HuH-7.5 (cell line): Measurements from ENCODE around the gene CRADD.
"Not testable (repeated sequence)": the region's sequence is repeated elsewhere in the genome, so short reads cannot be mapped to it uniquely, and the experiment has no call there.

Experiments used
- DNase-seq: peaks from one replicate; pipeline ENCODE4 v3.0.0; 2011; ENCODE audit warnings: low spot score

Gene CRADD

GRCh38 chr12:93784339-93785086, 107.3 kb downstream of the CRADD start:
- no peak for DNase-seq

- DNase-seq = no peak
These were observed 108.3 kb downstream of the CRADD start for GRCh38 chr12:93785249-93786010.

GRCh38 chr12:93786656-93787397, 109.7 kb downstream of the CRADD start:
- DNase-seq = no peak

- DNase-seq = no peak
These were observed 111.7 kb downstream of the CRADD start for GRCh38 chr12:93788853-93789252.

- DNase-seq = no peak
These were observed 112.6 kb downstream of the CRADD start for GRCh38 chr12:93789767-93790166.

GRCh38 chr12:93790472-93791152, 113.4 kb downstream of the CRADD start:
- no peak for DNase-seq

- DNase-seq = no peak
These were observed 115.8 kb downstream of the CRADD start for GRCh38 chr12:93793007-93793406.

GRCh38 chr12:93793983-93794382, 116.8 kb downstream of the CRADD start:
- no peak for DNase-seq

GRCh38 chr12:93794738-93795137, 117.6 kb downstream of the CRADD start:
- DNase-seq = no peak

GRCh38 chr12:93795352-93795751, 118.2 kb downstream of the CRADD start:
- DNase-seq = no peak

GRCh38 chr12:93796729-93797128, 119.6 kb downstream of the CRADD start:
- DNase-seq = no peak

- DNase-seq = no peak
These were observed 121.3 kb downstream of the CRADD start for GRCh38 chr12:93798279-93799151.

GRCh38 chr12:93801666-93802065, 124.5 kb downstream of the CRADD start:
- not testable (repeated sequence) for DNase-seq

GRCh38 chr12:93802293-93802692, 125.1 kb downstream of the CRADD start:
- DNase-seq = no peak

- no peak for DNase-seq
These were observed 125.7 kb downstream of the CRADD start for GRCh38 chr12:93802698-93803423.

- no peak for DNase-seq
These were observed 126.2 kb downstream of the CRADD start for GRCh38 chr12:93803424-93803807.

GRCh38 chr12:93804392-93805179, 127.4 kb downstream of the CRADD start:
- DNase-seq = no peak

- no peak for DNase-seq
These were observed 128.6 kb downstream of the CRADD start for GRCh38 chr12:93805736-93806141.

GRCh38 chr12:93807354-93807753, 130.2 kb downstream of the CRADD start:
- DNase-seq = no peak
